ENCODE data around the gene CFAP221.

DNA sequence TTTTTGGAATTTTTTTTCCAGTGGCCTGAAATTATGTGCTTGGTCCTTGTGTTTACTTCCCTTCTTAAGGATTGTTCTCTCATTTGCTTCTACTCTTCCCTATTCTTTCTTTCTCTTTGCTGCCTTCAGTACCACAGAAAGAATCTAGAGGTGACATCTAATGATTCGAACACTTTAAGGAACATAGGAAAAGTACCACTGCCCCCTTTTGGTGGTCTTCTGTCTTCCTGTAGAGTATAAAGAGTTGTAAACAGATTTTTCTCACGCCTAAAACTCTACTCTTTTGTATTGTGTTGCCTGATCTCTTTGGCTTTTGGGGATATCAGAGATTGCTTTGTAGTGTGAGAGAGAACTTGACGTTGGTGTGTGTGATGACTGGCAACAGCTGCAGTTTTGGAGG lies 13.0 kb upstream of the CFAP221 start:
- TF ChIP-seq, protein P1, sequence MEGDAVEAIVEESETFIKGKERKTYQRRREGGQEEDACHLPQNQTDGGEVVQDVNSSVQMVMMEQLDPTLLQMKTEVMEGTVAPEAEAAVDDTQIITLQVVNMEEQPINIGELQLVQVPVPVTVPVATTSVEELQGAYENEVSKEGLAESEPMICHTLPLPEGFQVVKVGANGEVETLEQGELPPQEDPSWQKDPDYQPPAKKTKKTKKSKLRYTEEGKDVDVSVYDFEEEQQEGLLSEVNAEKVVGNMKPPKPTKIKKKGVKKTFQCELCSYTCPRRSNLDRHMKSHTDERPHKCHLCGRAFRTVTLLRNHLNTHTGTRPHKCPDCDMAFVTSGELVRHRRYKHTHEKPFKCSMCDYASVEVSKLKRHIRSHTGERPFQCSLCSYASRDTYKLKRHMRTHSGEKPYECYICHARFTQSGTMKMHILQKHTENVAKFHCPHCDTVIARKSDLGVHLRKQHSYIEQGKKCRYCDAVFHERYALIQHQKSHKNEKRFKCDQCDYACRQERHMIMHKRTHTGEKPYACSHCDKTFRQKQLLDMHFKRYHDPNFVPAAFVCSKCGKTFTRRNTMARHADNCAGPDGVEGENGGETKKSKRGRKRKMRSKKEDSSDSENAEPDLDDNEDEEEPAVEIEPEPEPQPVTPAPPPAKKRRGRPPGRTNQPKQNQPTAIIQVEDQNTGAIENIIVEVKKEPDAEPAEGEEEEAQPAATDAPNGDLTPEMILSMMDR (optimal IDR thresholded peaks at IDR 0.05 in 1 of 3, IDR thresholded peaks at IDR 0.05 in 1 of 3, conservative IDR thresholded peaks at IDR 0.05 in 1 of 3; ENCODE audit: extremely low read depth in 1 of 3, insufficient read depth in 2 of 3, low read length in 3 of 3), result no peak
- no peak for TF ChIP-seq EZH2 (IDR thresholded peaks at IDR 0.05; ENCODE audit: low read length)

All from keratinocyte (primary cell).